Smooth muscle cell (in vitro differentiated cells): ENCODE results near the gene SOX11. TPM values are rescaled to one million over a fixed set of nuclear protein-coding genes. Genes with fewer than 3 reads are reported as not detected.

ENCODE experiments used
- DNase-seq: peaks from one replicate; lab custom pipeline; 2025; ENCODE audit not compliant: unreplicated experiment; lab: John Stamatoyannopoulos, UW
- H2AFZ ChIP-seq: fragments of 200-600 bp; sonication (generic); 2 replicates; pipeline ENCODE4 v1.6.0; 2016; ENCODE audit warnings: antibody characterized with exemption, low read depth, mild to moderate bottlenecking
- H3F3A ChIP-seq: fragments of 200-600 bp; sonication (generic); 2 replicates; pipeline ENCODE4 v1.6.0; 2017; ENCODE audit warnings: antibody characterized with exemption, low read depth
- H3K27ac ChIP-seq: fragments of 200-600 bp; sonication (generic); 2 replicates; pipeline ENCODE4 v1.5.1; 2016; ENCODE audit warnings: low read depth, mild to moderate bottlenecking
- H3K27me3 ChIP-seq: fragments of 200-600 bp; sonication (generic); 2 replicates; pipeline ENCODE4 v1.6.1; 2016; ENCODE audit warnings: low read depth, mild to moderate bottlenecking
- H3K36me3 ChIP-seq: fragments of 200-600 bp; sonication (generic); 2 replicates; pipeline ENCODE4 v1.5.1; 2016; ENCODE audit warnings: low read depth
- H3K4me1 ChIP-seq: fragments of 200-600 bp; sonication (generic); 2 replicates; pipeline ENCODE4 v1.5.1; 2016; ENCODE audit warnings: low read depth
- H3K4me2 ChIP-seq: fragments of 200-600 bp; sonication (generic); 2 replicates; pipeline ENCODE4 v1.6.0; 2016; ENCODE audit warnings: mild to moderate bottlenecking
- H3K4me3 ChIP-seq: fragments of 200-600 bp; sonication (generic); 2 replicates; pipeline ENCODE4 v1.5.1; 2016; ENCODE audit warnings: mild to moderate bottlenecking
- H3K79me2 ChIP-seq: fragments of 200-600 bp; sonication (generic); 2 replicates; pipeline ENCODE4 v1.6.0; 2016; ENCODE audit warnings: low read depth, mild to moderate bottlenecking
- H3K9ac ChIP-seq: fragments of 200-600 bp; sonication (generic); 2 replicates; pipeline ENCODE4 v1.6.0; 2016; ENCODE audit warnings: low read depth
- H3K9me3 ChIP-seq: fragments of 200-600 bp; sonication (generic); replicated peaks from 2 replicates; pipeline ENCODE4 v1.5.1; 2016; ENCODE audit warnings: low read depth
- H4K20me1 ChIP-seq: fragments of 200-600 bp; sonication (generic); 2 replicates; pipeline ENCODE4 v1.6.0; 2016; ENCODE audit warnings: low read depth
- CTCF ChIP-seq: fragments of 200-600 bp; sonication (generic); IDR thresholded peaks from 2 replicates; pipeline ENCODE4 v1.5.1; 2017; ENCODE audit warnings: borderline replicate concordance, mild to moderate bottlenecking, antibody characterized with exemption; ENCODE audit not compliant: insufficient read depth, poor library complexity, severe bottlenecking
- WGBS: methylation state at CpG from one replicate; pipeline ENCODE4 v1.1.7; 2016; ENCODE audit warnings: low lambda C conversion rate; 5-methylcytosine and 5-hydroxymethylcytosine counted together
- polyA plus RNA-seq: library from polyadenylated mRNA; unstranded; fragments of >200 nt; fragmentation: Nextera tagmentation; extraction: Ambion mirVana; gene quantifications from 2 replicates; pipeline ENCODE4 v1.2.1, GENCODE V29; 2016
- total RNA-seq: library from RNA; depleted of rRNA; stranded (reverse); fragments of >200 nt; gene quantifications from 2 replicates; pipeline ENCODE4 v1.2.3, GENCODE V29; 2014

The SOX11 gene
- total and polyA plus RNA-seq, 2 experiments from 2014 or later, result 4.7 to 20.5 TPM

GRCh38 chr2:5686536-5686935, 5.6 kb upstream of the SOX11 start:
- no peaks in the 10 kb centered on the region for H3K4me1 ChIP-seq
- no peaks in the 10 kb centered on the region for H4K20me1 ChIP-seq
- H3K4me3 ChIP-seq, result no peak overlapping the region
- H3F3A ChIP-seq, result no peaks in the 10 kb centered on the region
- WGBS, result 79% methylated on average over 5 of the region's 5 CpGs
- H3K4me2 ChIP-seq, result no peak overlapping the region
- DNase-seq, result no peak
- no peaks in the 10 kb centered on the region for H3K36me3 ChIP-seq
- peaks cover 16% of the 10 kb centered on the region for H3K27me3 ChIP-seq
- H3K79me2 ChIP-seq, result no peaks in the 10 kb centered on the region
- no peak for TF ChIP-seq CTCF
- H2AFZ ChIP-seq, result no peak overlapping the region
- no peak overlapping the region for H3K27ac ChIP-seq
- no peak overlapping the region for H3K9ac ChIP-seq
- no peaks in the 10 kb centered on the region for H3K9me3 ChIP-seq

- no peak for DNase-seq
- Histone ChIP-seq H4K20me1 (peaks cover 21% of the 10 kb centered on the region), H3K9ac (no peak overlapping the region), H3K79me2 (peaks cover 23% of the 10 kb centered on the region), H3F3A (no peaks in the 10 kb centered on the region), H3K4me2 (peak overlapping the region; percentile 99), H3K27me3 (peaks cover 10% of the 10 kb centered on the region), H3K36me3 (no peaks in the 10 kb centered on the region), H3K4me1 (peaks cover under 1% of the 10 kb centered on the region), H3K4me3 (peak overlapping the region; percentile 86), H2AFZ (no peak overlapping the region), H3K27ac (peak overlapping the region; percentile 65), H3K9me3 (no peaks in the 10 kb centered on the region)
- 70% methylated on average over 8 of the region's 8 CpGs for WGBS
- no peak for TF ChIP-seq CTCF
Observed at GRCh38 chr2:5689750-5690149, 2.4 kb upstream of the SOX11 start.

GRCh38 chr2:5690286-5690685, 1.9 kb upstream of the SOX11 start:
- H3K79me2 ChIP-seq, result peaks cover 28% of the 10 kb centered on the region
- no peaks in the 10 kb centered on the region for H3K36me3 ChIP-seq
- peaks cover 26% of the 10 kb centered on the region for H4K20me1 ChIP-seq
- no peaks in the 10 kb centered on the region for H3K9me3 ChIP-seq
- peak overlapping the region; percentile 65 for H3K27ac ChIP-seq
- DNase-seq, result no peak
- no peaks in the 10 kb centered on the region for H3F3A ChIP-seq
- peak overlapping the region; percentile 86 for H3K4me3 ChIP-seq
- 4% methylated on average over 8 of the region's 8 CpGs for WGBS
- peaks cover 5% of the 10 kb centered on the region for H3K27me3 ChIP-seq
- peaks cover 6% of the 10 kb centered on the region for H3K4me1 ChIP-seq
- no peak for TF ChIP-seq CTCF
- peak overlapping the region; percentile 80 for H2AFZ ChIP-seq
- H3K4me2 ChIP-seq, result peak overlapping the region; percentile 99
- peak overlapping the region; percentile 50 for H3K9ac ChIP-seq

- H2AFZ ChIP-seq, result peak overlapping the region; percentile 80
- DNase-seq, result no peak
- peak overlapping the region; percentile 65 for H3K27ac ChIP-seq
- H3K79me2 ChIP-seq, result peaks cover 33% of the 10 kb centered on the region
- peaks cover 8% of the 10 kb centered on the region for H3K4me1 ChIP-seq
- H3K27me3 ChIP-seq, result peaks cover under 1% of the 10 kb centered on the region
- H3K4me2 ChIP-seq, result peak overlapping the region; percentile 99
- H3F3A ChIP-seq, result no peaks in the 10 kb centered on the region
- H3K4me3 ChIP-seq, result peak overlapping the region; percentile 86
- no peaks in the 10 kb centered on the region for H3K9me3 ChIP-seq
- H4K20me1 ChIP-seq, result peaks cover 31% of the 10 kb centered on the region
- H3K9ac ChIP-seq, result peak overlapping the region; percentile 50
- H3K36me3 ChIP-seq, result no peaks in the 10 kb centered on the region
- no peak for TF ChIP-seq CTCF
- WGBS, result under 1% methylated on average over 25 of the region's 25 CpGs
Observed at GRCh38 chr2:5690718-5691220, 1.4 kb upstream of the SOX11 start.
